Measurements from ENCODE around the gene LPCAT1.

DNA sequence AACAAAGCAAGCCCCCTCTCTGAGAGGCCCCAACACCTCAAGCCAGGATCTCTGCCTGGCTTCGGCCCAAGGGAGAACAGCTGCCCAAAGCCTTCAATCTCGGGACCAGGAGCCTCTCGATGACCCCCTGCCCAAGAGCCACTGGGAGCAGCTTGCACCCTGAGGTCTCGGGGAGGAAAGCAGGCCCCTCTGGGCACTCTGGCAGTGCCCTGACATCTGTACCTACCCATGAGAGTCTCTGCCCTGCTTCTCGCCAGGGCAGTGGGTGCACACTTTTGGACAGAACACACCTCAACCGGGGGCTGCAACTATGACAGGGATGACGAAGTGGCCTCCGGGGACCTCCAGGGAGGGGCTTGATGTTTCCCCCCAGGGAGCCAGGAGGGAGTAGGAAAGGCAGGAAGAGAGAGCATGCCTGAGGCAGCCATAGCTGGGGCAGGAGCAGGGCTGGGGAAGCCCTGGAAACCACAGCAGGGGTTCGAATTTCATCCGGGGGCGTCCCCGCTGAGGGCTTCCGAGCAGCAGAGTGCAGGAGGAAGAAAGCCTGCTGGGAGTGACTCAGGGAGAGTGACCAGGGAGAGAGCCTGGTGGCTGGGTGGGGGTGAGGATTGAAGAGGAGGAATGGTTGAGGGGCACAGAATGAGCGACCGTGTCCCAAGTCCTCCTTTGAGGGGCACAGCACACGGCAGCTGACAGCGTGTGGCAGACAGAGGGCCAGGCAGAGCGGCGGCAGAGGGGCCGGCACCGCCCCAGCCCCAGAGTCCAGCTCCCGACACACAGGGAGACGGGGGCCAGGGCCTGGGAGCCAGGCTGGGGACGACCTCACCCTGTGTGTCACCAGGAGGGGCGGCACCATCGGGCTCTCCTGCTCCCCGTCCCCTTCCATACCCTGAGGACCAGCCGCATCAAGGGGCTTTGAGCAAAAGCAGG is 1.8 kb downstream of the LPCAT1 start:
- TF ChIP-seq POLR2AphosphoS5 (IDR thresholded peaks at IDR 0.05; ENCODE audit: borderline replicate concordance, low read depth, low read length), result no peak
- TF ChIP-seq EZH2 (IDR thresholded peaks at IDR 0.05), result no peak

All from SK-N-MC (cell line).